CD14-positive monocyte (primary cell): ENCODE measurements around the gene DLL4. TPM values are rescaled to one million over a fixed set of nuclear protein-coding genes. Genes with fewer than 3 reads are reported as not detected.

ENCODE experiments used
- DNase-seq, 3 donors: peaks; one replicate each; pipeline ENCODE4 v3.0.0-alpha.2; 2011 to 2022
- H2AFZ ChIP-seq: 2 replicates; pipeline ENCODE4 v1.6.0; 2012; ENCODE audit warnings: mild to moderate bottlenecking, low read depth, low read length, inconsistent platforms; ENCODE audit not compliant: insufficient read depth, poor library complexity, severe bottlenecking
- H3K27ac ChIP-seq, 2 donors: 1 replicate in 1 of 2; 2 replicates in 1 of 2; pipeline ENCODE4 v1.5.1; 2012 to 2013; ENCODE audit warnings: low read length in 2 of 2, control low read depth in 1 of 2, inconsistent platforms in 1 of 2, low read depth in 1 of 2, mild to moderate bottlenecking in 1 of 2
- H3K27me3 ChIP-seq, 2 donors: one replicate each; pipeline versions ENCODE4 v1.6.0 to v1.6.1; 2011 to 2013; ENCODE audit warnings: low read length in 2 of 2; ENCODE audit not compliant: control insufficient read depth in 2 of 2, insufficient read depth in 2 of 2
- H3K36me3 ChIP-seq, 2 donors: replicated peaks in 1 of 2; 1 replicate in 1 of 2; 2 replicates in 1 of 2; pipeline versions ENCODE4 v1.5.1 to v1.6.1; 2012 to 2013; ENCODE audit warnings: low read length in 2 of 2, control low read depth in 1 of 2, inconsistent platforms in 1 of 2, mild to moderate bottlenecking in 1 of 2; ENCODE audit not compliant: insufficient read depth in 2 of 2, control insufficient read depth in 1 of 2
- H3K4me1 ChIP-seq, 2 donors: 1 replicate in 1 of 2; 2 replicates in 1 of 2; pipeline versions ENCODE4 v1.5.1 to v1.6.1; 2012 to 2013; ENCODE audit warnings: low read length in 2 of 2, control low read depth in 1 of 2, inconsistent platforms in 1 of 2, mild to moderate bottlenecking in 1 of 2, moderate library complexity in 1 of 2; ENCODE audit not compliant: insufficient read depth in 2 of 2, control insufficient read depth in 1 of 2
- H3K4me2 ChIP-seq: replicated peaks from 2 replicates; pipeline ENCODE3; 2012; ENCODE audit warnings: low read length, moderate library complexity, mild to moderate bottlenecking; ENCODE audit not compliant: poor library complexity, severe bottlenecking; ENCODE audit errors: extremely low read depth
- H3K4me3 ChIP-seq, 3 experiments: fragments of 200-600 bp in 1 of 3; sonication (generic) in 1 of 3; replicated peaks in 1 of 3; 1 replicate in 2 of 3; 2 replicates in 1 of 3; pipeline ENCODE4 v1.5.1; 2011 to 2013; ENCODE audit warnings: low read length in 3 of 3, mild to moderate bottlenecking in 3 of 3, control low read depth in 2 of 3, low read depth in 2 of 3, inconsistent platforms in 1 of 3, moderate library complexity in 1 of 3
- H3K79me2 ChIP-seq: 2 replicates; pipeline ENCODE4 v1.6.0; 2012; ENCODE audit warnings: mild to moderate bottlenecking, control low read depth, inconsistent platforms, low read length, moderate library complexity; ENCODE audit not compliant: insufficient read depth
- H3K9ac ChIP-seq: 2 replicates; pipeline ENCODE4 v1.6.0; 2017; ENCODE audit warnings: low read length, mild to moderate bottlenecking; ENCODE audit not compliant: insufficient read depth, poor library complexity, severe bottlenecking
- H3K9me3 ChIP-seq, 2 donors: replicated peaks in 1 of 2; 1 replicate in 1 of 2; 2 replicates in 1 of 2; pipeline versions ENCODE4 v1.5.1 to v1.6.1; 2012 to 2013; ENCODE audit warnings: low read length in 2 of 2, control low read depth in 1 of 2; ENCODE audit not compliant: control insufficient read depth in 1 of 2, insufficient read depth in 1 of 2
- H4K20me1 ChIP-seq: 2 replicates; pipeline ENCODE4 v1.6.0; 2012; ENCODE audit warnings: mild to moderate bottlenecking, low read length, control low read depth, moderate library complexity; ENCODE audit not compliant: insufficient read depth
- H3K27ac Mint-ChIP-seq, 7 donors: one replicate each; pipeline ENCODE4 v1.8.0; 2020; ENCODE audit warnings: mild to moderate bottlenecking in 7 of 7, mixed read lengths in 7 of 7, moderate library complexity in 6 of 7, inconsistent platforms in 2 of 7
- H3K27me3 Mint-ChIP-seq, 3 donors: one replicate each; pipeline ENCODE4 v1.8.0; 2021 to 2022; ENCODE audit warnings: low read depth in 3 of 3, mild to moderate bottlenecking in 3 of 3, mixed read lengths in 3 of 3, moderate library complexity in 3 of 3, inconsistent platforms in 1 of 3
- H3K36me3 Mint-ChIP-seq, 2 donors: one replicate each; pipeline ENCODE4 v1.8.0; 2020; ENCODE audit warnings: mixed read lengths in 2 of 2, inconsistent platforms in 1 of 2, mild to moderate bottlenecking in 1 of 2
- H3K4me1 Mint-ChIP-seq: one replicate; pipeline ENCODE4 v1.8.0; 2020; ENCODE audit warnings: mild to moderate bottlenecking, mixed read lengths
- H3K4me3 Mint-ChIP-seq, 2 donors: one replicate each; pipeline ENCODE4 v1.8.0; 2020; ENCODE audit warnings: mild to moderate bottlenecking in 2 of 2, mixed read lengths in 2 of 2, moderate library complexity in 1 of 2
- H3K9me3 Mint-ChIP-seq, 7 donors: one replicate each; pipeline ENCODE4 v1.8.0; 2020 to 2022; ENCODE audit warnings: mixed read lengths in 7 of 7, mild to moderate bottlenecking in 6 of 7, moderate library complexity in 6 of 7, inconsistent platforms in 2 of 7
- CTCF ChIP-seq: fragments of 200-600 bp; IDR thresholded peaks from one replicate; pipeline ENCODE4 v1.8.0; 2022; ENCODE audit warnings: antibody characterized with exemption, mild to moderate bottlenecking
- whole genome bisulfite sequencing: methylation state at CpG from one replicate; pipeline ENCODE4 v1.1.5; 2013; ENCODE audit warnings: missing lambda C conversion rate; ENCODE audit not compliant: insufficient coverage; 5-methylcytosine and 5-hydroxymethylcytosine counted together
- intact Hi-C, 2 donors: fragments of 100-400 bp; cut with micrococcal nuclease; formaldehyde crosslinking; loops; one replicate each; pipeline versions ENCODE4 v1.15.0 to v1.15.1; 2023
- polyA plus RNA-seq, 3 donors: library from polyadenylated mRNA; depleted of rRNA in 1 of 3; unstranded in 2 of 3; stranded (reverse) in 1 of 3; fragments of 300-500 nt in 2 of 3; fragments of >200 nt in 1 of 3; fragmentation: Illumina TruSeq in 2 of 3; gene quantifications; 1 replicate in 2 of 3; 2 replicates in 1 of 3; pipeline ENCODE4 v1.2.3, GENCODE V29; 2012 to 2021

DLL4 gene
- polyA plus RNA-seq, 3 donors = 0.07 TPM; not detected in 2

- H3K27ac ChIP-seq = no peak overlapping the region
- TF ChIP-seq CTCF = no peak
- H3K27ac Mint-ChIP-seq = no peak overlapping the region
- intact Hi-C loops = no loop called here
- H3K36me3 ChIP-seq = no peaks in the 10 kb centered on the region
- H3K4me1 ChIP-seq = no peaks in the 10 kb centered on the region
- H3K27me3 ChIP-seq = no peaks in the 10 kb centered on the region
- H3K4me3 Mint-ChIP-seq = no peak overlapping the region
- H3K36me3 Mint-ChIP-seq = no peaks in the 10 kb centered on the region
- peaks cover 0 to 2% (median 0%) of the 10 kb centered on the region in 7 donors for H3K9me3 Mint-ChIP-seq
- peaks cover 7% of the 10 kb centered on the region for H3K4me1 Mint-ChIP-seq
- no peak overlapping the region for H2AFZ ChIP-seq
- H3K4me2 ChIP-seq = no peak overlapping the region
- H3K27me3 Mint-ChIP-seq = peaks cover 3 to 4% (median 4%) of the 10 kb centered on the region in 3 donors
- 93% methylated on average over 6 of the region's 8 CpGs for WGBS
- H3K9me3 ChIP-seq = no peaks in the 10 kb centered on the region
- no peaks in the 10 kb centered on the region for H3K79me2 ChIP-seq
- DNase-seq = no peak
- no peak overlapping the region for H3K9ac ChIP-seq
- H4K20me1 ChIP-seq = no peaks in the 10 kb centered on the region
- no peak overlapping the region for H3K4me3 ChIP-seq
These were observed 34.9 kb downstream of the DLL4 start for GRCh38 chr15:40964006-40964405.

- Mint-ChIP-seq H3K4me3 (peak overlapping the region in 1 of 2 donors; percentile 31), H3K4me1 (peaks cover 6% of the 10 kb centered on the region), H3K36me3 (no peaks in the 10 kb centered on the region), H3K27ac (no peak overlapping the region), H3K27me3 (peaks cover 0 to 3% (median 2%) of the 10 kb centered on the region in 3 donors), H3K9me3 (peaks cover 0 to 2% (median 0%) of the 10 kb centered on the region in 7 donors)
- 77% methylated on average over 7 of the region's 13 CpGs for WGBS
- Histone ChIP-seq H3K9ac (no peak overlapping the region), H3K36me3 (no peaks in the 10 kb centered on the region), H2AFZ (no peak overlapping the region), H3K79me2 (no peaks in the 10 kb centered on the region), H3K4me1 (no peaks in the 10 kb centered on the region), H3K4me3 (no peak overlapping the region), H3K27ac (no peak overlapping the region), H3K4me2 (no peak overlapping the region), H3K27me3 (no peaks in the 10 kb centered on the region), H3K9me3 (no peaks in the 10 kb centered on the region), H4K20me1 (no peaks in the 10 kb centered on the region)
- intact Hi-C loops = no loop called here
- no peak for TF ChIP-seq CTCF
- no peak for DNase-seq
These were observed 35.5 kb downstream of the DLL4 start for GRCh38 chr15:40964634-40965033.
